HG02938 (cell line): ENCODE data around the gene C5AR1.
"Not testable (repeated sequence)": the region's sequence is repeated elsewhere in the genome, so short reads cannot be mapped to it uniquely, and the experiment has no call there.

Experiments
- ATAC-seq: cut with Tn5 transposase; IDR thresholded peaks from one replicate; pipeline ENCODE4 v1.9.1; 2021; ENCODE audit warnings: mild to moderate bottlenecking, moderate library complexity; ENCODE audit not compliant: unreplicated experiment

Gene C5AR1

GRCh38 chr19:47330466-47330869 is 20.8 kb downstream of the C5AR1 start:
- ATAC-seq, result no peak

- ATAC-seq, result no peak
These were observed 21.8 kb downstream of the C5AR1 start for GRCh38 chr19:47331490-47331889.

GRCh38 chr19:47331931-47332547 is 22.4 kb downstream of the C5AR1 start, which contains the start of gene C5AR2:
C5AR2 (plus strand) TSS chr19:47332175; CDS start chr19:47340800, 8,625 bp downstream.
- ATAC-seq, result no peak

GRCh38 chr19:47336765-47337718 is 27.4 kb downstream of the C5AR1 start:
- ATAC-seq, result not testable (repeated sequence)

- ATAC-seq, result no peak
These were observed 29.7 kb downstream of the C5AR1 start for GRCh38 chr19:47339196-47339880.

GRCh38 chr19:47340477-47341208 is 31.0 kb downstream of the C5AR1 start:
- ATAC-seq, result no peak

- no peak for ATAC-seq
These were observed 32.1 kb downstream of the C5AR1 start for GRCh38 chr19:47341734-47342133.

- no peak for ATAC-seq
These were observed 33.6 kb downstream of the C5AR1 start for GRCh38 chr19:47343194-47343802.

GRCh38 chr19:47344425-47344824 is 34.8 kb downstream of the C5AR1 start:
- ATAC-seq, result no peak

- not testable (repeated sequence) for ATAC-seq
These were observed 36.4 kb downstream of the C5AR1 start for GRCh38 chr19:47346024-47346423.

- peak; percentile 94 for ATAC-seq
These were observed 39.4 kb downstream of the C5AR1 start, which contains the start of gene DHX34 for GRCh38 chr19:47348819-47349795. DHX34 (plus strand) TSS chr19:47349315; CDS start chr19:47353031, 3,716 bp downstream.

- ATAC-seq, result no peak
These were observed 41.0 kb downstream of the C5AR1 start for GRCh38 chr19:47350630-47351029.

- ATAC-seq, result no peak
These were observed 41.9 kb downstream of the C5AR1 start for GRCh38 chr19:47351548-47351947.

GRCh38 chr19:47352095-47352494 is 42.4 kb downstream of the C5AR1 start:
- ATAC-seq, result no peak

- no peak for ATAC-seq
These were observed 43.6 kb downstream of the C5AR1 start for GRCh38 chr19:47353307-47353712.

- no peak for ATAC-seq
These were observed 47.2 kb downstream of the C5AR1 start for GRCh38 chr19:47356900-47357299.

- no peak for ATAC-seq
These were observed 48.4 kb downstream of the C5AR1 start for GRCh38 chr19:47357788-47358680.

GRCh38 chr19:47358936-47359335 is 49.3 kb downstream of the C5AR1 start:
- ATAC-seq, result no peak
